ENCODE results near the gene PKP4. TPM values are rescaled to one million over a fixed set of nuclear protein-coding genes. Genes with fewer than 3 reads are reported as not detected.

The PKP4 gene
- total RNA-seq, 1 donor from 2014 or later: 42.4 TPM

DNA sequence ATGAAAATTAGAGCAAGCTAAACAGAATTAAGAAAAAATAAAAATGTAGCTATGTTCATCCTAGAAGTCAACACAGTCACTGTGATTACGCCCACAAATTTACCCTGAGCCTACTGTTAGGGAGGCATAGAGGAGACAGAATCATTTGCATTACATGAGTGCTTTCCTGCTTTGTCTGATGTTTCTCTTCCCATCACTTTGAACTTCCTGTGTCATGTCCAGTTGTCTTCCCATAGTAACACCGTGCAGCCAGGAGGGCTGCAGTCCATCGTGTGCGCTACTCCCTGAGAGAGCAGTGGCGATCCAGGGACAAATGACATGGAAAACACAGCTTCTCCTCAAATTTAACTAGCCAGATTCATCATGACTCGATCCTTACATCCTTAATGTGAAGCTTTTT is 188.5 kb downstream of the PKP4 start:
- DNase-seq (ENCODE audit: low spot score): no peak

DNA sequence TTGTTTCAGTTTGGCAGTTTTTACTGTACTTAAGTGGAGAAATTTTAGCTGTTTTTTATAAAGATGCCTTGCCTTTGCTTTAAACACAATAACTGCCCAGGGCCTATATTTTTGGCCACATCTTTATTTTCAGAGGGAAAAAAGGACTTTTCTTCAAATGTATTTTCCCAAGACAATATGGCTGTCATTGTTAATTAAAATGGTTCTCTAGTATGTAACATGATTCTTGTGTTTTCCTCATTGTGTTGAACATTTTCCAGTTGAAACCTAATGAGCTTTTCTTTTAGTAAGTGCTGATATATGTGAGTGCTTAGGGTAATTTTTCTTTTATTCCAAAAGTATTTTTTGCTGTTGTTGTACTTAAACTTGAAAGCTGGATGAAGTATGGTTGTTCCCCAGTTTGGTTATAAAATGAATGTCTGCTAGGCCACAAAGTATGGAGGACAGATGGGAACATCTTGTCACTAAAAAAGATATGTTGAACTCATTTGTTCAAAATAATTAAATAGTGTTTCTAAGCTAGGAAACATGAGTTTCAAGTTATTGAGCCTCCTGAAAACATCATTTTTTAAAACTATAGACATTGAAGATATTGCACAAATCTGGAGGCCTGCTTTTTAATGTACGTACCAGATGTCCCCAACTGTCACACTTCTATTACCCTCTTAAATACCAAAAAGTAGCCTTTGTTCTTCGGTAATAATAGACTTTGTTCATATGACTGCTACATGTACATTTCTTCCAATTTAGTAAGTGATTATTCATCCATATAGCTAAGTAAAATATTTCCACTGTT is 190.9 kb downstream of the PKP4 start:
- DNase-seq (ENCODE audit: low spot score): no peak

DNA sequence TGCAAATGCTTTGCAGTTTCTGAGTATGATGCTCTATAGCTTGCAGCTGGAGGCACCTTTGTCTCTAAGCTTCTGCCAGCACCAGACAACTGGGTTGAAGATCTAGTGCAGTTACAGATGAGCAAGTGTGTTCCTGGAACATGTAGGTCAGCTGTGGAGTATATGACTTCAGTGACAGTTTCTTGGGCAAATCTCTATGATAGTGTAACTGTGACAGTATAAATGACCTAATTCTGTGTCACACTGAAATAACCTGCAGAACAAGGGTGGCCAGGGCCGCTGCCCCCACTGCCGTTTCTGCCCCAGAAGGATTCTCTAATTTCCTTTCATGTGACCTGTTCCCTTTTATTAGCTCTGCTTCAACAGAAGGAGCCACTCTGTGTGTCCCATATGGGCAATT is 193.1 kb downstream of the PKP4 start:
- DNase-seq (ENCODE audit: low spot score): no peak

DNA sequence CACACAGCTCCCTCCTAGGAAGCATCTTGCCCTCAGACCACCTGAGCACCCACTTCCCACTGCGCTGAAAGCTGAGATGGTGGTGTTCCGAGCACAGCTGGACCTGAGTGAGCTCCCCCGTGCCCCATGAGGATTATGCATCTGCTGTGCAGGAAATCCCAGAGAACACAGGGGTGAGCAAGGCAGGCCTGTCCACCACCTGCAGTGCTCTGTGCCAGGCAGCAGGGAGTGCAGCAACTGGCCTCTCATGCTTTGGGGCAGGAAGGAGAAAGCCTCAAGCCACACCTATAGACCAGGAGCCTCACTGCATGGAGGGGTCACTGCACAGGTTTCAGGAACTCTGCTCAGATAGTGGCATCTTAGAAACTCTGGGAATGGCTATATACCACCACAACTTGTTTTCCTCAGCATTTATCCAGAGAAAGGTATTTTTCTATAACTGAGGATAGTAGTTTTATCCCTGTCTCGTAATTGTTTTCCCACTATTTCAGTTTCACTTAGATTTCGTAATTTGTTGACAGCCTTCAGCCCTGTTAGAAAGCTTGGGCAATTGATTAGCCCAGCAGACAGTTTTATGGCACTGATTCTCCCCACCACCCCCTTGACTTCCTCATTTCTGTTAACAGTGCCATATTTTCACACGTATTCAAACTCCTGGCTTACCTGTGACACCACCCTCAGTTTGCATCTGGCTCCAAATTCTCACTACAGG is 194.1 kb downstream of the PKP4 start:
- no peak for DNase-seq (ENCODE audit: low spot score)

DNA sequence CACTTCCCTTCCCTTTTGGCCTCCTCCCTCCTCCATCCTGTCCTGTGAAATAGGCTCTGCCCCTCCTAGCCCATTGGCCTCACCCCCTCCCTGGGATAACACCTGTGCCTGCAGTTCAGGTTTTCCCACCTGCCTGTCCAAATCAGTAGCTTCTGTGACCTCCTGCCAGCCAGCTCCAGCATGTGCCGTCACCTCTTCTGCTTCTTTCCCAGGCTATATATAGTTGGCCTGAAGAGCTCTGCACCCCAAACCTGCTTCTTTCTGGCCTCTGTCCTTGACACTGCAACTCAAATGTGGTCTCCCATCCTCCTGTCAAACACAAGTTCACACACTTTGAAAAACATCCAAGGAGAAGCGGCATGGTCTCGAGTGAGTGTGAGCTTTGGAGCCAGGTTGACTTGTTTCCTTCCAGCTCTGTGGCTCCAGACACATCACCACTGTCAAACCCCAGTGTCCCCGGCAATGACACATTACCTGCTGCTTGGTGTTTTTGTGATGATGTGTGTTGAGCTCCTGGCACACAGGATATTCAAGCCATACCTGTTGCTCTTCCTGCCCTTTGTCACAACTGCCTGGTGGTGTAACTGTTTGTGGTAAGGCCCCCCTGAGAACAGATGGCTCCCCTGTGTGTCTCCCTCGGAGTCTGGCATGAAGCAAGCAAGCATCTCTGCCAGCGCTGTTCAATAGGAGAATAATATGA is 194.8 kb downstream of the PKP4 start:
- no peak for DNase-seq (ENCODE audit: low spot score)

DNA sequence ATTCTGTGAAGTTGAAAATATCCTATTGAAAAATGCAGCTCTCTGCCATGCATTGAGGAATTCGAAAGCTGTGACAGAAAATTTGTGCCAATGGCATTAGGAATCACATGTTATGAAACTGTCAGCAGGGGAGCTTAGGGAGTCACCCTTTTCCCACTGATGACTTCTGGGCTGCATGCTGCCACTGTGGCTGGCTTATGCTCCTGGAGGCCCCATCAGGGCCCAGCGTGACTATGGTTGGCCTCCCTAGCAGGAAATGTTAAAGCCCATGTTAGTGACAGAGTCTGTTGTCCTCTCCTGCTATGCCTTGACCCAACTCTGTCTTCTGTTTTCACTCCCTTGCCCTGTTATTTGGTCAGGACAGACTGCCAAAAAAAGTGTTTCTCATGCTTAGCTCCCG is 198.9 kb downstream of the PKP4 start:
- DNase-seq (ENCODE audit: low spot score): no peak

DNA sequence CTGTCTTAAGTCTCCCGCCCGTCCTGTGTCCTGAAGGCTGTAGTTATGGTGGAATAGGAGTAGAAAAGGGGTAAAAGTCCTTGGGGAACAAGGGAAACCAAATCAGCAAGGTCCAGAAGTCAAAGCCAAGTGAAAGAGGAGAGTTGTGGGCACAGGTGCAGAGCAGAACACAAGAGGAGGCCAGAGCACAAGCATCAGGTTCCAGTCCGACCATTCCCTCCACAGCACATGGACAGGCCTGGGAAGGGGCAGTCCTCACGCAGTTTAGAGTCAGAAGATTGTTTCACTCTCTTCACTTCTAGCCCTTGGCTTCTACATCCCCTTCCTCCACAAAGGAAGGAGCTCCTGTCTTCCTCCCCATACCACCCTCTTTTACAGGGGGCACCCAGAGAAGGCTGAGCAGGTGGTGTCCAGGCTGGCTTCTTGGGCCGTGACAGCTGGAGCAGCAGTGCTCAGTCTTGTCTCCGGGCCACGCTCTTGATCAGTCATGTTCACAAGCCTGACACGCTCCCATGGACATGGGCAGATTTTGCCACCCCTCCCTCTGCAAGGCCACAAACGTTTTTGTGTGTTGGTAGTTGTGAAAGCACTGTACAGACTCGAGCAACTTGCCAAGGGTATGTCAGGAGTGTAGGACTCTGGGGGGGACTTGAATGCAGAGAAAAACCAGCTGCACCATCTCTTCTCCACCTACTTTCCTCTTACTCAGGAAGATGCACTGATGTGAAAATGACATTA is 199.9 kb downstream of the PKP4 start:
- DNase-seq (ENCODE audit: low spot score): no peak

DNA sequence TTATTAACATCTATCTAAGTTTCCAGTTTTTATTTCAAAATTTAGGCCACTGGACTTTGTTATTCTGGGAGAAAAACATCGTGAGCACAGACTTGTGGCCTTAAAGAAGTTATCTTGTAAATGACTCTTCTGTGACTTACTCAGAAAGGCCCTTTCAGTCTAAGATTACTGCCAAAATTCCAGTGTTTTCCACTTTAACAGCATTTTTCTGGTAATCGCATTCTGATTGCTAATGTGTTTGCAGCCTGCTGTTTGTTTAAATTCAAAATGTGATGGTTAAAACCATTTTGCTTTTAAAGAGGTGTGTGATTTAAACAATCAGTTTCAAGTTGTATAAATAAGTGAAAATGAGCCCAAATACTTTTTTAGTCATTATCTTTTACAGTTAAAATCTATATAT is 201.6 kb downstream of the PKP4 start:
- DNase-seq (ENCODE audit: low spot score): no peak

DNA sequence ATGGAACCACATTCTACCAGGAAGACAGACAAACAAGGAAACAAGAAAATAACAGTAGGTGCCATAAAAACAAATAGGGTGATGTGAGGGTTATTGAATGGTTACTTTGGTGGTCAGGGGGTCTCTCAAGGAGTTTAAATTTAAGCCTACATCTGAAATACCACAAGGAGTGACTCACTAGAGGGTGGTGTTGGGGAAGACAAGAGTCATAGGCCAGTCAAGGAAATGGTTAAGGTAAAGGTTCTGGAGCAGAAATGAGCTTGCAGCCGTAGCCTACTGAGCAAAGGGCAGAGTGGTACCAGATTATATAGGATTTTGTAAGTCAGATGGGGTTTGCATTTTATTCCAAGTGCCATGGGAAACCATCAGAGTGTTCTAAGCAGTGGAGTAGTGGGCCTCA is 202.7 kb downstream of the PKP4 start:
- no peak for DNase-seq (ENCODE audit: low spot score)

DNA sequence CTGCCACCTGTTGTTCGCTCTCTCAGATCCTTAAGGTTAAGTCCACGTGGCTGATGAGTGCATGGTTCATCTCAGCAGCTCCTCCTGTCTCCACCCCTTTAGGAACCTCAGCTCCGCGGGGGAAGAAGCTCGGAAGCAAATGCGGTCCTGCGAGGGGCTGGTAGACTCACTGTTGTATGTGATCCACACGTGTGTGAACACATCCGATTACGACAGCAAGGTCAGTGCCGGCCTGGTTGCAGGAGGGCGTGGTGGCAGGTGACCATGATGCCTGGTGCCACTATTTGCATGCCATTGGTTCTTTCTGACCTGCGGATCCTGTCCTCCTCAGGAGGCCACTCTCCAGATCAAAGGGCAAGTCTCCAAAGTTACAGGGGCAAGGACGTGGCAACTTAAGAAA is 204.5 kb downstream of the PKP4 start:
- DNase-seq (ENCODE audit: low spot score): no peak

DNA sequence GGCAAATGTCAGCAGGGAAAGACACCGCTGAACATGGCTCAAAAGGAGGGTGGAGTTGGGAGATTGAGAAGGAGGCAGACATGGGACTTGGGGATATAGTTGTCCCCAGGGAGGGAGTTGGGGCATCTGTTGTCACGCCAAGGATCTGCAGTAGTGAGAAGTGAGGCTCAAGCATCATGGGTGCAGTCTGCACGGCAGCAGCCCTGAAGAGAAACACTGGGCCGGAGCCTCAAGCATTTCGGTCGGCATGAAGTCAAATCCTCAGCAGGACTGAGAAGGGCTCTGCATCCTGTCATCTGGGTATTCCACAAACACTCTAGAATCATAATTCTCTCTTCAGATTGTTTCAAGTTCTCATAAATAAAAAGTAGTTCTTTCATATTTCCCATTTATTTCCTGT is 205.7 kb downstream of the PKP4 start:
- DNase-seq (ENCODE audit: low spot score): no peak

DNA sequence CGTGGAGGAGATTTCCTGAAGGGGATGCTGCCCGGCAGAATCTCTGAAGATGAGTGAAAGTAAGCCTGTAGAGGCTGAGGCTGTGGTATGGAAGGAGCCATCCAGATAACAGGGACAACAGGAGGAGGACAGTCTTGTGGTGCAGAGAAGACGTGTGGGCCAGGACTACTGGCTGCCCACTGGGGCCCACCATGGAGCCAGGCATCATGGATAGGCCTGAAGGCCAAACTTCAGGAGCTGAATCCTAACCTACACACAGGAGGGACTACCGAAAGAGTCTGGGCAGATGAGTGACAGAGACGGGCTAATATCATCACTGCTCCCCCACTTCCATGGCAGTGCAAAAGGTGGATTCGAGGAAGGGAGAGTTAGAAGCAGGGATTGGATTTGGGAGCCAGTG is 207.0 kb downstream of the PKP4 start:
- DNase-seq (ENCODE audit: low spot score): no peak

DNA sequence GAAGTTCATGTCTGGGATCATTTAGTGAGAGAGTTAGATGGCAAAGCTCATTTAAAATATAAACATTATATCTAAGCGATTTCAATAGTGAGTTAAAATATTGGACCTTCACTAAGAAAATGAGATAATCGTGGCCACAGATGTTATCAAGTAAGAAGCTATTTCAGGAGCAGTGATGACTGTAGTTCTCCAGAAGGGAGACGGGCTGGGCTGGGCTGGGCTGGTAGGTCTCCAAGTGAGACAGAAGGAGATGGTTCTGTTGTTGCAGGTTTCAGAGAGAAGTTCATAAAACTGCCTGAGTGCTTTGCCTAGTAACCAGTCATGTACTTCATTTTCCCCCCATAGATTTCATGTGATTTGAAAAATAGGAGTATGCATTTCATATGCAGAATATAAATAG is 208.2 kb downstream of the PKP4 start:
- no peak for DNase-seq (ENCODE audit: low spot score)

DNA sequence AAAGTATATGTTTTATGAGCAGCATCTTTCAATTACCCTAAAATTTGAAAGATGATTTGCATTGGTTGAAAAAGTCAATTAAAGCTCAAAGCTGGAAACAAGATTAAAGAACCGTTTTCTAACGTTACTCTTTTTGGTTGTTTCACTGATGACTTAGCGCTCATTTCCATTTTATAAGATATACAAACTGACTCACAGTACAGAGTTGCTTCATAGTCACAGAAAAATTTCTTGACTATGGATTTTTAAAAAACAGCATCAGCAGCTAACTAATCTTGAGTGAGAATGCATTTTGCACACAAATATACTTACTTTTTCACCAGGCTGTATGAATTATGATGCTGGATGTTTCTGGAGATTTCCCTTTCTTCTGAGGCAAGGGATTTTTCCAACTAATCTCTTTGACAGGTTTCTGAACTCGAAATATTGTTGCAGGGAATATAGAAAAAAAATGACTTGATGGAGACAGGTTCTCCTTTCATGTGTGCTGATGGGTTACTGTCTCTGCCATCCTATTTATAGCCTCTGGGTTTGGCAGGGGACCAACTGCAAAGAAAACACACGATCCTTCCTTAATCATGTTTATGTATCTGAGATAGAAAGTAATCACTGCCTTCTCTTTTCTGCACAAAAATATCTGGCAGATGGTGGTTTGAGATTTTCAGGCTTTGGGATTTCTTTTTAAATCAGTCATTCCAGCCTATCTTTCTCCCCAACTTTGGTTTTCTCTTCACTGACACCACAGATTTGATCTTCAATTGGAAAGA is 209.0 kb downstream of the PKP4 start:
- DNase-seq (ENCODE audit: low spot score): no peak

DNA sequence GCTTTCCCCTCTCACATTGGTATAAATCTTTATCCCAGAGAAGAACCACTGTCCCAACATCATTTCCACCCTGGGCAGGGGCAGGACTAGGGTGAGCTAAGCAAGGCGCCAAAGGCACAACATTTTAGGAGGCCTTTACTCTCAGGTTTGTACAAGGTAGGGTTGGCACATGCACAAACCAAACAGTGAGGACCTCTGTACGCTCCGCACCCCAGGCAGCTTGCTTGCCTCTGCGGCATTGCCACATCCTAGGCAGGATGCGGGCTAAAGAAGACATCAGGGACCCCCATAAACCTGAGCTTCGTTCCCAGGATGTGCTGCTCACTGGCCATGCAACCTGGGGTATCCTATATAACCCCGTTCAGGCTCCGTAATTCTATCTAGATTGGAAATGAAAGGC is 210.2 kb downstream of the PKP4 start:
- no peak for DNase-seq (ENCODE audit: low spot score)

DNA sequence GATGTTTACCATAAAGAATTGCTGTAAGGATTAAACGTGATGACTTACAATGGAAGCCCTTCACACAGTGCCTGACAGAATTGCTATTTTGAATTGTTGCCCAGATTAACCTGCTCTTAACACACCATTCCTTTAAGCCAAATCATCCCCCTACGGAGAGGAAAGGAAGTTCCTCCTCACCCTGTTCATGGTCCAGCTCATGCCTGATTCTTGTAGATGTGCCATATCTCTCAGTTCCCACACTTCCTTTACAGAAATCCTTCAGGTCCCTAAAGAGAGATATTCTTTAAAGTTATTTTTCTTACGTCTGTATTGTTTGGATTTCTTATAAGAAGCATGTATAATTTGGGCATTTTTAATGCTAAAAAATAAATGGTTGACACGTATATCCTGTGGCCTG is 210.8 kb downstream of the PKP4 start:
- no peak for DNase-seq (ENCODE audit: low spot score)

DNA sequence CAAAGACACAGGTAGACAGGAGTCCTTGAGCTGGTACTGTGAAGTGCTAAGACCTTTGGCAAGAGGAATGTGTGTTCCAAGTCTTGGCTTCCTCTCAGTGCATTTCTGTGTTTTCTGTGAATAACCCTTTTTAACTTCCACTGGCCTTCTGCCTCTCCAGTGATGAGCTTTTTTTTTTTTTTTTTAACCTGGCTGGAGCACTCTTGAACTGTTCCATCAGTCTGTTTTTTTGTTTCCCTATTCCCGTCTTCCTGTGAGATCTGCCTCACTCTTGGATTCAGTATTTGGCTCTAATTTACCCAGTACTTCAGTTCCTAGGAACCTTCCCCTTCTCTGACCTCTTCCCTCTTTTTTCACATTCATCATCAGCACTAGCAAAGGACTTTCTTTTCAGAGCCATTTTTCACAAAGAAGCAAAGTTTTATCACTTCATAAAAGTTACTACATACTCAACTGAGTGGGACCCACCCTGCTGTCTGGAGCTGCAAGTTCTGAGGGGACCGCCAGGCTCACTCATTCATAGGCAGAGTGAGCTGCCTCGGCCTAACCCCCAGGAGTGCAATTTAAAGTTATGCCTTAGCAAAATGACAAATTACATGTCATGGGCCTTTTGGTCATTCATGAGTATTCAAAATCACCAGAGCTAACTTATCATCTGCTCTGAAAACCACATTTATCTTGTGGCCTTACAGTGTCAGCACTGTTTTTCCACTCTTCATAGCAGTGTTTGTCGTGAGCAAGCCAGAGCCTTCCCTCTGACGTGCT is 211.4 kb downstream of the PKP4 start:
- DNase-seq (ENCODE audit: low spot score): no peak

DNA sequence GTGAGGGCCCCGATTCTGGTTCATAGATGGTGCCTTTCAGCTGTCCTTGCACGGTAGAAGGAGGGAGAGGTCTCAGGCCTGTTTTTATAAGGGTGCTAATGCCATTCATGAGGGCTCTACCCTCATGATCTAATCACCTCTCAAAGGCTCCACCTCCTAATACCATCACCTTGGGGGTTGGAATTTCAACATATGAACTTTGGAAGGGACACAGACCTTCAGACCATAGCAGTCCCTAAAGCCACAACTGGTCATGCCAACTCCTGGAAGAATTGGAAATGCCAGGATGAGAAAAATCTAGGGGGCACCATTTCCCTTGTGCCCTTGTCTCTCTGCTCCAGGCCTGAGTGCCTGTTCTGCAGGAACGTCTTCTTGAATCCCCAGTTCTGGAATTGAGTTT is 213.5 kb downstream of the PKP4 start:
- no peak for DNase-seq (ENCODE audit: low spot score)

DNA sequence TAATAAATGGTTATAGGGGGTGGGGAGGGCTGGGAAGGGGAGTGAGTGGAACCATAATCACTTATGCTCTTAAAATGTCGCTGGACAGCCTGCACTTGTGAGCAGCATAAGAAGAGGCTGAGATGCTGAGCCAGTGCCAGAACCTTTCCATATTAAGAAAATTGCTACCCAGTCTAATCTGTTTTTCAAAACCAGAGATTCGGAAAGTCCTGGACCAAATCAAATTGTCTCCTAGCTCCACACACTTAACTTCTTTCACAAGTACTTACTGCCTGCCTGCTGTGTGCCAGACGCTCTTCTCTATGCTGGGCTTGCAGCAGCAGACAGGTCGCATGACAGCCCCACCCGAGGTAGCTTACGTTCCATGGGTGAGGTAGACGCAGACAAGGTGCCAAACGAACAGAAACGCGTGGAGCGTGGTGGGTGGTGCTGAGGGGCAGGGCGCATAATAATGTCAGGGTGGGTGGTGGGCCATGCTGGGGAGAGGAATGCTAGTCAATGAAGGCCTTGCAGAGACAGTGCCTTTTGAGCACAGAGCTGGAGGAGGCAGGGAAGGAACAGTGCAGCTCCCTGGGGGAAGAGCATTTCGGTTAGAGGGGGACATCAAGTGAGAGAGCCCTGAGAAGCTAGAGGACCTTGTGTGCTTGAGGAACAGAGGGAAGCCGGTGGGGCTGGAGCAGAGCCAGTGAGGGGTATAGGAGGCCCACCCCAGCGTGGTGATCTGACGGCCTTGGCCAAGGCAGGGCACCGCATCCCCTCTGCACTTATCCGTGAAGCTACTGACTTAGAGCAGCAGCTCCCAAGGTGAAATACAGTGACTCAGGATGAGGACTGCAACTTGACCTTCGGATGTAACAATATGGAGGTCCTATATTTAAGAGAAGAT is 214.9 kb downstream of the PKP4 start:
- DNase-seq (ENCODE audit: low spot score): no peak

Measured in mesenteric fat pad (tissue), 1 donor.